DMS114 treated with DMSO at 0.1 percent for 48 hours (cell line): ENCODE data around the gene TRPM1.

Experiments used
- DNase-seq: peaks from one replicate; lab custom pipeline; 2025; ENCODE audit not compliant: unreplicated experiment; lab: John Stamatoyannopoulos, UW

The TRPM1 gene

DNA sequence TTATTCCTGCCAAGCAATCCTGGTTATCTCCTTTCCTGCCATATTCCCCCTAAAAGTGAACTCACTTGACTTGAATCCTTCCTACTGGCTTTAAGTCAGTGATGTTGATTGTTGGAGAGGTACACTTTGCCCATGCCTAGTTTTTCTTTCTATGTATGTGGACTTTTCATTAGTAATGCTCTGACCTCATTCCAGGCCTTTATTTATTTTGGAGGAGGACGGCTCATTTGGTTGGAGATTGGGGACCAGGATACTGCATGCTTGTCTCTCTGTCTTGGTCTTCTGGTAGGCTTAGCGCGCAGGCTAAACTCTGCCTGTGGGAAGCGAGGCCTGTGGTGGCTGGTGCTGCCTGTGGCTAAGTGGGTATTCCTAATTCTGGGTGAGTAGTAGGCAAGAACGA is 81.0 kb downstream of the TRPM1 start:
- no peak for DNase-seq

DNA sequence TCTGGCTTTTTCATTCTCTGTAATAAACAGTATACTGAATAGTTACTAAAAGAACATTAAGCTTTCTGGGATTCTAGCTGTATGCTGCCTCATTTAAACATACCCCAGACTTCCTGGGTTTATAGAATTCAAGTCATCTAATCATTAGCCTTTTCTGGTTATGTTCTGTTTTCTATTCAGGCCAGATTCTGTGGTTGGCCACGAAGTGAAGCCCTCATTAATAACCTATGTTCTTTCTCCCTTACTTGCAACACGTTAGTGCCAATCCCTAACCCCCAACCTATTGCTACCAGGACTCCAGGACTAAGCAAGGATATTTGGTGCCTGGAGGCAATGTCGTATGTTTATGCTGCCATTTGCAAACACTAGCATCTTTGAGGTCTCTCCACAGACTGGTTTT is 81.5 kb downstream of the TRPM1 start:
- no peak for DNase-seq

DNA sequence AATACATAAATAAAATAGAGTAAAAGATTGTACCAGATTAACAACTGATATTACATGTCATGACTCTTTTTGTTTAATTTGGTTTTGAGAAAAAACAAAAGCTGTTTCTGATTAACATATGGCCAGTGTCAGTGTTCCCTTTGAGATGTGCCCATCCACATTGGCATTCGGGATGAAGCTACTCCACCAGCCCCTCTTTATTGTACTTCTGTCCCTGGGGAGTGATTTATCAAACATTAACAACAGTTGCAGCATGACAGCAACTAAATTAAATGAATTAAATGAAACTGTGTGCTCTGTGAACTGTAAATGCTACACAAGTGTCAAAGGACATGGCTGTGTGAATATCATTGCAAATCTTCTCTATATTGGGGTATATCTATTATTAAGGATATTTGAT is 84.2 kb downstream of the TRPM1 start:
- no peak for DNase-seq

DNA sequence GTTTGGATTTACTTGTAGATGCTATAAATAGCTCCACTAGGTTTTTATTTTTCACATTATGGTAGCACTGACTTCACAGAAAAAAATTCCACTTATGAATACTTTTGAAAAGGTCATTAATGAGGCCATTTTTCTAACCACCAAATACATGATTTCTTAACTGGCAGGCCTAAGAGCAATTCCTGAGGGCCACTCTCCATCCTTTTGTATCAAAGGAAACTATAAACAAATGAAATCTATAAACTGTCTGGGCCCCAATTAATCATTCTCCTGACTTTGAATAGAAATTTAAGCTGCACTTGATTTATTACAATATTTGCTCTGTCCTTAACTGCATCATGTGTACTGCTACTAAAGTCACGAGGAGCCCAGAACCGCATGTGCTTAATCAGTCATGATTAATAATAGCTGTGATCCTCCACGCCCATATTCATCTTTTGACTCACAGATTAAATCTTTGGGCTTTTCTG is 85.0 kb downstream of the TRPM1 start:
- DNase-seq: no peak

DNA sequence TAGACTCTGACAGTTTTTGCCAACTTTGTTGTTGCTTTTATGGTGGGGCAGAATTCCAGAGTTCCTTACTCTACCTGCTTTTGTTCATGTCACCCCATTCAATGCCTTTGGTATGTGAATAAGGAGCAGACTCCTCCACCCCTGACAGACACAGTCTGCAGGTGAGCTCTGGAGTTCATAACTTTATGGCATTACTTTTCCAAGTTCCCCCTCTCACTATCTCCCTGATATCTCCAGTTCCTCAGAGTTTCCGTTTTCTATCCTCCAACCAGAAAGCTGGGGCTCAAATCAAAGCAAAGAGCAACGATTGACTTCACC is 87.0 kb downstream of the TRPM1 start:
- no peak for DNase-seq

DNA sequence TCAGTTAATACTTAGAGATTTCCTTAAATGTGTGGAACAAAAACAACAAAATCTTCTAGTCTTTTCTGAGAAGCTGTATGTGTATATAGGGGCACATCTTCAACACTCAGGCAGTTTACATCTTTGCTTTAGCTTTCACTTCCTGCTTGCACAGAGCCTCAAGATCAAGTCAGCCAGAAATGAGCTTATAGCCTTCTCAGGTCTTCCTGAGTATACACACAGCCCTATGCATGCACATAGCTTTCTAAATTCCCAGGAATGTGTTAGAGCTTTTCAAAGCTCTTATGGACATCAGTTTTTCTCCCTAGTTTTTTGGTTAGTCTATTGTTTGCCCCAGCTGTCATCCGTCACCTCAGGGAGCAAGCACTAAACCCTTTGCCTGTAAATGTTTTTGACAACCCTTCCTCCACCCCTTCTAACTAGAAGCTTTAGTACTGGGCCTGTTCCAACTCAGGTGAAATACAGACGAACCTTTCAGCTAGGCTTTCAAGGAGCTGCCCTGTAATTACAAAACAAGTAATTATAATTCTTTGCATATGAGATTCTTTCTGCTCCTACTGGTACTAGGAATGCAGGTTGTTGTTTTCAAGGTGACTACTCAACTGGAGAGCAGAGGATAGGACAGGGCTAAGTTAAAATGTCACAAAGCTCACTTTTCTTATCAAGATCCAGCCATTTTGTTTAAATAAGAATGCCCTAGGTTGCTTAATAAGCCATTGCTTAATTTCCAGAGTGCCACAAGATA is 87.5 kb downstream of the TRPM1 start:
- DNase-seq: no peak

DNA sequence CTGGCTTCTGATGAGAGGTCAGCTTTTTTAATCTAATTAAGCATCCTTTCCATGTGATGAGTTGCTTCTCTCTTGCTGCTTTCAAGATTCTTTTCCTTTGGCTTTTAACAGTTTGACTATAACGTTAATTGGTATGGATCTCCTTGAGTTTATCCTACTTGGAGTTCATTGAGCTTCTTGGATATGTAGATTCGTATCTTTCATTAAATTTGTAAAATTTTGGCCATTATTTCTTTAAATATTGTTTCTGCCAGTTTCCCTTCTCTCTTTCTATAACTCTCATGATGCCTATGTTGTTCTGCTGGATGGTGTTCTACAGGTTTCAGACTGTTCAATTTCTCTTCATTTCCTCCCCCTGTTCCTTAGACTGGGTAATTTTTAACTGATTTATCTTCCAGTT is 89.1 kb downstream of the TRPM1 start:
- no peak for DNase-seq

DNA sequence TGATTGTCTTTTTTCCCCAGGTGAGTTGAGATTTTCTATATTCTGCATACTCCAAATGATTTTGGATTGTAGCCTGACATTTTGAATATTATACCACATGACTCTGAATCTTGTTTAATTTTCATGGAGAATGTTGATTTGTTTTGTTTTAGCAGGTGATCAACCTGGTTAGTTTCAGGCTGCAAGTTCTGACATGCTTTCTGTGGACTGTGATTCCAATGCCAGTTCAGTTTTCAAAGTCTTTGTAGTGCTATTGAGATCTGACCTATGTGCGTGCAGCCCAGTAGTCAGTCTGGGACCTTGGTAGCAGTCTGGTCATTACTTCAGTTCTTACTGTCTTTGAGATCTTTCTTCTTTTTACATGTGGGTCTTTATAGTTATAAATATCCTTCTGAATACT is 91.5 kb downstream of the TRPM1 start:
- no peak for DNase-seq

DNA sequence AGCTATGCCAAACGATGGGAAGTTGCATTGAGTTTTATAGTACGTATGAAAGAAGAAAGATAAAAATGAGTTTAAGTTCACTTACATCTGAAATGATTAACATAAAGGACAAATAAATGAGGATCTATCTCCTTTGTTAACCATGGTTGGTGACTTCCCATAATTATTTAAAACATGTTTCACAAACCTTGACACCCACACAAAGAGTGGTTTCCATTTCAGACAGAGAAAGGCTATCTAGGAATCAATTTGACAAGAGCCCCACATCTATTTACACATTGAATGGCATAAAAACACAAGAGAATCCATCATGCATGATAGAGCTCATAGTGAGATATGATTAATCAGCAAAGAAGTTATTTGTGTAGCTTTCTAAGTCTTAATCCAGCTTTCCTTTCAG is 95.9 kb downstream of the TRPM1 start:
- no peak for DNase-seq

DNA sequence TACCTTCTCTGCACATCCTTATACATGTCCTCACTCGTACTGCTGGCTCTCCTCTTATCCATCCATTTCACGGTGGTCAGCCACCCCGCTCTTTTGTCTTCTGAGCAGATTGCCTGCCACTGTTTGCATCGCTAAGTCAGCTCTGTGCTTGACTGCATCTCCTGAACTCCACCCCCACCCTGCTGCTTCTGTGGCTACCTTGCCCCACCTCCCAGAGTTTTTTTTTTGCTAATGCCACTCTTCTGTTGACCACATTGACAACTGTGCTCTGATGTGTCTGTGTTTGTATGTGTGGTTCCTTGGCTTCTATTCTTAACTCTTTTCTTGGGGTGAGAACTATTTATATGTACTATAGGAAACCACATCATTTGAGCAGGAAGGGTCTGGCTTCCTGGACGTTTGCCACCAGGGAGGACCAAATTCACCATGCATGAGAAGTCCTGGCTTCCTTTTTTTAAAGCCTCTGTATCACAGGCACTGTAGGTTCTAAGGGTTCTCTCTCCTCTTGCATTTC is 97.2 kb downstream of the TRPM1 start:
- no peak for DNase-seq

DNA sequence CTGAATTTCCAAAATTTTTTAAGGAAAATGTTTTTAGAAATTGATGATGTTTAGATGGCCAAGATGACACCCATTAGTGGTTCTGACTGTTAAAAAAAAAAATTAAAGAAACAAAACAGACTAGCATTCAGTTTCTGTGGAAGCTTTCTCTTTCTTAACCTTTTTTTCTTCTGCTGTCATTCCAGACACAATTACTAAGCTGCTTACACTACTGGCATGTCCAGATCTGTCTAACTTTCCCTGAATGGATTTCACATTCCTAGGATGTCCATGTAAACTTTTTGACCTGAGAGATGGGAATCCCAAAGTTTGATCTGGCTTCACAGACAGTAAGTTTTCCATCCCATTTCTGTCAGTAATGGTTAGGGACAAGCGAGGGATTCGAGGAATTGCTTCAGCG is 99.8 kb downstream of the TRPM1 start:
- no peak for DNase-seq

DNA sequence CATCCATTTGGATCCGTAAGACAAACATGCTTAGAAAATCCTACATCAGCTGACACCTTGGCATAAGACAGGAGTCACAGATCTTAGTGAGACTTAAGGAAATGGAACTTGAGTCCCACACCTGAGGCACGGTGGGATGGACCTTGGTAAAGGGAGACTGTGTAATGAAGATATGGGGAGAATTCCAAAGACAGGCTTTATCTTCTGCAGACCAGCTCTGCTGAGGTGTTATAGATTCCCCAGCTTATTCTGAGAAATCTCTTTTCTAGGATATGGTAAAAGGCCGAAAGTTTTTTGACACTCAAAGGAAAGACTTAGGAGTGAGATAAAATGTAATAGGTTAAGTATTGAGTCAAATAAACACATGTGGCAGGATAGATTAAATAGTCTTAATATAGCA is 101.8 kb downstream of the TRPM1 start:
- DNase-seq: no peak

DNA sequence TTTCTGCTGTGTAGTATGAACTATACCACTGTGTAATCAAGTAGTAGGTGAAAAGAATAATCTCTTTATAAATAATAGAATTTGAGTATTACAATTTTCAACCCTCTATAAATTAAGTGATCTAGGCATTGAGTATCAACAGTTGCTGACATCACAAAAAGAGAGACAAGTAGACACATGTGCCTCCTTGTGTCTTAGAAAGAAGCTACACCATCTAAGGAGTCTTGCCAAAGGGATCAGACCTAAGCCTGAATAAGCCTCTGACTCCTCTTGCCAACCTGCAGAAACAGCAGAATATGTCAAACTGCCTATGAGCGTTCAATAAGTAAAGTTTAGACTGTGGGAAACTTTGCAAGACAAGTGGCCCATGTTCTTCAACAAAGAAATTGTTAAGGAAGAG is 104.3 kb downstream of the TRPM1 start:
- no peak for DNase-seq

DNA sequence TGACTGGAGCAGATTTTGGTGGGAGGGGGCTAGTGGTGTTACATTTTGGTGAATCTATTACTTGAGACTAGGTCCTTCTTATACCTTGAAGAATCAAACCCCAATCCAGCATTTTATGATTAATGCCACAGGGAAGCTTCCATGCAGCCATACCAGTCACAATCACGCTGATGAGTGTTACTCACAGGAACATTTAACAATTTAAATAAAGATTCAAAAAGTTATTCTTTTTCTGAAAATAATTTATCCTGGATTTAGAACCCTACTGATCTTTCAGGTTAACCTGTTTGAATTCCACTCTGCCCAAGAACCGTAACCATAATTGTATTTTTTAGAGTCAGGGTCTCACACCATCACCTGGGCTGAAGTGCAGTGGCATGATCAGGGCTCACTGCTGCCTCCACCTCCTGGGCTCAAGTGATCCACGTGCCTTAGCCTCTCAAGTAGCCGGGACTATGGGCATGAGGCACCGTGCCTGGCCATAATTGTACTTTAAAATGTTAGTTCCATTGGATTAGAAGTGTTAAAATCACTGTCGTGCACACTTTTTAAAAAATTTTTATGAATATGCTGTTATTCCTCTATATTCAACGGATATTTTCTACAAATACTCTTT is 109.2 kb downstream of the TRPM1 start:
- DNase-seq: no peak

DNA sequence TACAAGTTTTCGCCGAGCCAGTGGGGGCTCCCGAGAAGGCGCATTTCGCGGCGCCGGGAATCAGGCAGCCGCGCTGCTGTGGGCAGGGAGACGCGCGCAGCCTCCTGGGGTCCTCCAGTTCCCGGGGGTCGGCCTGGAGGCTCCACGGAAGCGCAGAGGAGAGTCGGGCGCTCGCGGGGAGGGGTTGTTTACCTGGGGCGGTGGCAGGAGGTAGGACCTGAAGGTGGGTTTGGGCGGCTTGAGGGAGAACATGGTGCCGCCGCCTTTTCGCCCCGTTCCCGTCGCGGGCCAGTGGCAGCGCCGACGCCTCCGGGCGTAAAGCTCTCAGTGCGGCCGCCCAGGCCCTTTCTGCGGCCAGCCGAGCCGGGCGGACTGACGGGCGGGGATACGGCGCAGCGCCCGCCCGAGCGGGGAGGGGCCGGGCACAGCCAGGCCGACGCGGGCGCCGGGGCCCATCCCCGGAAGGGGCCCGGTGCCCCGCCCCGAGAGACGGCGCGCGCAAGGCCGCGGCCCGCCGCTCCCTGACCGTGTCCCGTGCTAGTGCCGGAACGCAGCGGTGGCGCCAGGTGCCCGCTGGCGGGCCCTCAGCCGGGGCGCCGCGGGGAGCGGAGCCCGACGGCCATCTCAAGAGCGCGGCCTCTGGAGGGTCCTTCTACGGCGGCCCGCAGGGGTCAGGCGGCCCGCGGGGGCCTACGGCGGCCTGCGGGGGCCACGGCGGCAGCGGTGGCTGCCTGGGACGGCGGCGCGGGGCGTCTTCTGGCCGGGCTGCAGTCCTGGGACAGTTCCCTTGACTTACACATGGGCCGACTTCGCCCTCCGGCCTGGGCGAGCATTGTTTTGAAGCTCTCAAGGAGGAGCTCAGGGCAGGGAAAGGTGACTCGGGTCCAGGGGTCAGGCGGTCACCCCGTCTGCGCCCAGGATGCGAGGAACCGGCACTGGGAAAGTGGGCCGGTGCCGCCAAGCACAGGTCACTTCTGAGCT is 110.0 kb downstream of the TRPM1 start, which contains the start of gene MTMR10:
Gene MTMR10, minus strand, starts transcription at position 374 of the 981 bp plus-strand sequence. Its CDS starts 122 bp downstream, at position 252.
- peak; percentile 33 for DNase-seq

DNA sequence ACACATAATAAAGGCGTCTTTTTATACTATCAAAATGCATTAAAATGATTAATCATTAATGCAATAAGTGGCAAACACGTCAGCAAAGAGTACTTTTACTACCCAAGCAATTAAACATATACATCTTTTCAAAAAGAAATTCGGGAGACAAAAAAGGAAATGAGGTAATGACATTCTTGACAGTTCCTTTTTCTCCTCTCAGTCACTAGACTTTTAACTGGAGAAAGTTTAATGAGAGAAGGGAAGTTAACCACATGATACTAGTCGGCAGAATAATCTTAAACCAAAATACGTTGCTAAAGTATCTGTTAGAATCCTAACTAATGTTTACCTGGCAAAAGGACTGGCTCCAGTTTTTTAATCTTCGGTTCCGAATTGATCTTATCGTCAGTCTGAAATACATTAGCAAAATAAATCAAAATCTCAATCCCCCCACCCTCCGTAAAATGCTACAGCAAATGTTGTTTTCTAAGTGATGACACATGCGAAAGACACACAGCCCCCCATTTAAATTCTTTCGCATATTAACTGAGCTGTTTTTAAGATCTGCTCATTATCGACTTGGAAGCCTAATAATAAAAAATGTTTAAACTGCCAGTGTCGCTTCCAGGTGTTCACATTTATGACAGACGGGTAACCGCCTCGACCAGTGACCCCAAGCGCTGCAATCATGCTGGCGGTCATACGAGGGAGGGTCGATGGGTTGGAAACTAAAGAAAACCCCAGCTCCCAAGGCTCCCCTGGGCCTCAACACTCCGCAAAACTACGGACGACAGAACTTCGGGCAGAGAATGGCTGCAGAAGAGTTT is 110.9 kb downstream of the TRPM1 start:
- no peak for DNase-seq

DNA sequence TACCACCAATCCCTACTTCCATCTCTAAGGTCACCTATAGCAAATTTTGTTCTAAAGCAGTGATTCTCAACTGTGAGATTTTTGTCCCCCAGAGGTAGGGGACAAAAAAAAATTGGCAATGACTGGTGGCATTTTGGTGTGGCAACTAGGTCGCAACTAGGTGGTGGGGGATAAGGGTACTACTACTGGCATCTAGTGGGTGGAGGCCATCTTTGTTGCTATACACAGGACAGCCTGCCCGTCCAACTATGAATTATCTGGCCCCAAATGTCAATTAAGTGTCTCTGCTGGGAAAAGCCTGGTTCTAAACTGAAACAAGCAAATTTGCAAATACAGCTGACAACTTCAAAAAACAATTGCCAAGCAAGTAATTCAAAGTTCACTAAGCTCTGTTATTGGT is 111.5 kb downstream of the TRPM1 start:
- peak; percentile 20 for DNase-seq

DNA sequence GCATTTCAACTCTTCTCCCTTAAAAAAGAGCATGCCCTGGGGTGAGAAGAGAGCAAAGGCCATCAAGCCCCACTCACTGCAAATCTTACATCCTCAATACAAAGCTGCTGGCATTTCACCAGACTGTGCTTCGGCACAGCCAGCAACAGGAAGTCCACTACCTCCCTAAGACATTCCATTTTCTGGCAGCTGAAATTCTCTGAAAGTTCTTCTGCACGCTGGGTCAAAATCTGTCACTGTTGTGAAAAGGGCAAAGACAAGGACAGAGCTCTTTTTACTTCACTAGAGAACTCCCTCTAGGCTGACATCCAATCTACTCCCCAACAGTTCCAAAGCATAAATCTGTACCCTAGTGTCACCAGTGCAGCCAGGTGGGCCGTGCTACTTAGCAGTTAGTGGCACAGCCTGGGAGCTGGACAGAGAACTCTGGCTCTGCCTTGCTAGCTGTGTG is 116.4 kb downstream of the TRPM1 start:
- DNase-seq: no peak

DNA sequence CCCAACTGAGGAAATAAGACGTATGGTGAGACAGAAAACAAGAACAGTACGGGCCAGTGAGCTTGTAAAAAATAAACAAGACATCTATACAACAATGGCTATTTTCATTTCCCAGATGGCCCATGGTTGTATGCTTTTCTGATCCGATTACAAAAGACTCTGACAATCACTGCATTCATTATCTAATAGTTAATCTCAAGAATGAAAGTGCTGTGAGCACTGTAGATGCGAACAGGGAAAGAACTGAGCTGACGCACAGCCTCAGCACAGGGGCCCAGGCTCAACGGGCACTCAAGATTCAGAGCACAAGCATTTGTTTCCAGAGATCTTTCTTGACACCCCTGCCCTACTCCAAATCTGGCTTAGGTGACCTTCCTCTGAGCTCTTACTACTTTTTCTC is 117.0 kb downstream of the TRPM1 start:
- DNase-seq: no peak

DNA sequence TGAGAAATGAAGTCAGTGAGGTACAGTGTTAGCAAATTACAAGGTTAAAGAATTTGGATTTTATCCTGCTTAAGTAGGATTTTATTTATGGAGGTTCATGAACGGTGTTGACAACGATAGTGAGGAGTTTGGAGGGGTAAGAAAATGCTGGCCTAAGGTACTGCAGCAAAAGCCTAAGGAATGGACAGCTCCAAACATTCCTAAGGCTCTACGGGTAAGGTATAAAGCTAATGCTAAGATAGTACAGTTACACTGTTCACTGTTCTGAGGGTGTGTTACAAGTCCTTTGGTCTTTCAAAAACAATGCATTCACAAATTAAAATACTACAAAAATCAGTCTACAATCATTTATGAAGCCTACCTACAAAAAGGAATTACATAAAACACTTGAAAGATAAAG is 117.4 kb downstream of the TRPM1 start:
- DNase-seq: no peak

DNA sequence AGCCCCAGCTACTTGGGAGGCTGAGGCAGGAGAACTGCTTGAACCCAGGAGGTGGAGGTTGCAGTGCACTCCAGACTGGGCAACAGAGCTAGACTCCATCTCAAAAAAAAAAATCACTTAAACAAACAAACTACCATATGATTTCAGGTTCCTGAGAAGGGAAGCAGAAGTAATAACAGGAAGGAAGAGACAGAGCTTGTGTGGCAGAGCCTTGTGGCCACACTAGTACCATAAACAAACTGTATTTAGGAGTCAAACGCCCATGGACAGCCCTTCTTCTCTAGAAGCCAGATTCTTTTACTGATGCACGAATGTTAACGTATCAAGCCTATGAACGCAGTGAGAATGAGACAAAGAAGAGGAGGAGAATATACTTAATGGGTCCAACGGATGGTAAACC is 122.1 kb downstream of the TRPM1 start:
- no peak for DNase-seq
